ENCODE data around the gene GSTP1. TPM values are rescaled to one million over a fixed set of nuclear protein-coding genes. Genes with fewer than 3 reads are reported as not detected.
A peak's percentile ranks its signal among the peaks of the same experiment; 100 is the strongest.

The GSTP1 gene
- total RNA-seq, 1 experiment from 2014 or later, result 893 TPM

DNA sequence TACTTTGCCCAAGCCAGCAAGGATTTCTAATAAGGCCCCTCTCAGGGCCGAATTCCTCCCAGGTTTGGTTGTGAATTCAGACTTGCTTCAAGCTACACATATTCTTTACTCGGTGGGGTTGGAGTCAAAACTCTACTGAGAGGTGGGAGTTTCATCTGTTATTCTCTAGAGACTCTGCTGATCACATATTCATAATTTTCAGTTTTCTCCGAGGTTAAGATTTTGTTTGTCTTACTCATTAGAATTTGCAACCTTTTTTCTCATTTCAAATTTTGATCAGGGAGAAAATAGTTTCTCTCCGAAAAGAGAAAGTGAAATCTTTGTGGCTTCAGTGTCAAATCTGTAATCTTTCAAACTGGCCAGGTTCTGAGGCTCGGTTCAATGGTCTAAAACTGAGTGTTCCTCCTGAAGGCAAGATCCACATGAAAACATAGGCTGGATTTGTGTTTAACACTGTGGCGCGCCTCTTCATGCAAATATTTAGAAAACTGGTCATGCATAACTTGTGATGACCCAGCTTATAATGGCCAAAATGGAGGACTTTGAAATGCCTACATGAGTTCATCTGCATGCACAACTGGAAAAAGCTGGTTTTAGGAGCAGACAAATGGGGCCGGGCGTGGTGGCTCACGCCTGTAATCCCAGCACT lies 21.5 kb upstream of the GSTP1 start:
- Histone ChIP-seq H3K9me3 (ENCODE audit: control insufficient read depth in 1 of 2, insufficient read depth in 1 of 2, low read depth in 1 of 2, low read length in 2 of 2) (no peaks in the 10 kb centered on the region), H3K4me2 (ENCODE audit: low read length) (peak overlapping the region; percentile 18), H4K20me1 (ENCODE audit: insufficient read depth) (no peaks in the 10 kb centered on the region), H3K36me3 (ENCODE audit: control insufficient read depth in 1 of 2, insufficient read depth in 2 of 2, low read length in 2 of 2) (no peaks in the 10 kb centered on the region), H3K9ac (ENCODE audit: low read length) (no peak overlapping the region), H3K79me2 (ENCODE audit: insufficient read depth, low read length) (no peaks in the 10 kb centered on the region), H3K4me3 (replicated peaks in 1 of 2; ENCODE audit: low read depth in 1 of 2, low read length in 2 of 2) (no peak overlapping the region), H3K9me2 (ENCODE audit: insufficient read depth) (no peaks in the 10 kb centered on the region), H3K27me3 (ENCODE audit: insufficient read depth, low read length) (peaks cover 4% of the 10 kb centered on the region; the same call in 1 of the 2 replicates), H2AFZ (ENCODE audit: low read depth, low read length, poor library complexity, severe bottlenecking) (peak overlapping the region; percentile 84), H3K4me1 (ENCODE audit: control insufficient read depth in 1 of 2, insufficient read depth in 2 of 2, low read length in 2 of 2) (peaks cover 16 to 31% of the 10 kb centered on the region in 2 experiments), H3K27ac (ENCODE audit: low read depth, low read length) (no peak overlapping the region)
- RAD21 ChIA-PET (ENCODE audit: low non-redundant PET in 1 of 2, low total read pairs in 2 of 2, uncharacterized antibody in 2 of 2, unreplicated experiment in 2 of 2), result no interaction called here
- POLR2A ChIA-PET, result no interaction called here
- intact Hi-C loops (cut with micrococcal nuclease), result no loop called here
- no TSS peak for BruUV-seq (replicated peaks)
- TF ChIP-seq REST (IDR thresholded peaks at IDR 0.05; ENCODE audit: low read depth), result no peak
- TF ChIP-seq EGR1 (IDR thresholded peaks at IDR 0.05; ENCODE audit: low read depth), result no peak
- TF ChIP-seq YY1 (IDR thresholded peaks at IDR 0.05; ENCODE audit: extremely low read depth, insufficient replicate concordance, low read depth, low read length), result no peak
- no peak for TF ChIP-seq JUND (IDR thresholded peaks at IDR 0.05)
- TF ChIP-seq ATF3 (IDR thresholded peaks at IDR 0.05), result no peak
- ATAC-seq, result no peak
- no peak for DNase-seq (ENCODE audit: low read depth, low spot score)
- CTCF ChIA-PET, result interaction anchor here (3.2 kb wide), 1 partner anchor 10 kb away, joined by 16 read pairs; no protein-coding TSS in a partner anchor

Measured in HCT116 (cell line).